Left renal cortex interstitium (tissue), 4 donors: Measurements from ENCODE around the gene PLD5. TPM values are rescaled to one million over a fixed set of nuclear protein-coding genes. Genes with fewer than 3 reads are reported as not detected.
"Not testable (repeated sequence)": the region's sequence is repeated elsewhere in the genome, so short reads cannot be mapped to it uniquely, and the experiment has no call there.

Experiments used
- DNase-seq, 4 donors: peaks; one replicate each; pipeline ENCODE4 v3.0.0-alpha.2; 2013; ENCODE audit warnings: low read depth in 4 of 4, low spot score in 2 of 4, missing footprints in 1 of 4
- polyA plus RNA-seq, 4 donors: library from polyadenylated mRNA; unstranded; fragments of 120-200 nt; gene quantifications; one replicate each; pipeline ENCODE4 v1.2.1, GENCODE V29; 2013; ENCODE audit not compliant: insufficient read length in 4 of 4

PLD5 gene
- polyA plus RNA-seq, 4 donors, result 0.96 to 1.5 (median 1.3) TPM

GRCh38 chr1:242506724-242507123 is 17.8 kb downstream of the PLD5 start:
- no peak for DNase-seq

GRCh38 chr1:242489545-242489944 is 35.0 kb downstream of the PLD5 start:
- DNase-seq, result no peak

GRCh38 chr1:242477944-242478343 is 46.6 kb downstream of the PLD5 start:
- DNase-seq, result no peak

- no peak for DNase-seq
Measured at GRCh38 chr1:242470774-242471173, 53.7 kb downstream of the PLD5 start.

GRCh38 chr1:242468784-242469183 is 55.7 kb downstream of the PLD5 start:
- DNase-seq, result no peak

GRCh38 chr1:242467556-242468145 is 56.8 kb downstream of the PLD5 start:
- no peak for DNase-seq

- no peak for DNase-seq
Measured at GRCh38 chr1:242462867-242463266, 61.6 kb downstream of the PLD5 start.

- not testable (repeated sequence) for DNase-seq
Measured at GRCh38 chr1:242459740-242460139, 64.8 kb downstream of the PLD5 start.

GRCh38 chr1:242456726-242457269 is 67.7 kb downstream of the PLD5 start:
- no peak for DNase-seq

- DNase-seq, result no peak
Measured at GRCh38 chr1:242455052-242455361, 69.5 kb downstream of the PLD5 start.

GRCh38 chr1:242454262-242455051 is 70.0 kb downstream of the PLD5 start:
- no peak for DNase-seq

GRCh38 chr1:242452573-242452972 is 71.9 kb downstream of the PLD5 start:
- DNase-seq, result no peak

GRCh38 chr1:242449661-242450060 is 74.8 kb downstream of the PLD5 start:
- no peak for DNase-seq

GRCh38 chr1:242448910-242449645 is 75.4 kb downstream of the PLD5 start:
- no peak for DNase-seq

GRCh38 chr1:242447689-242448088 is 76.8 kb downstream of the PLD5 start:
- no peak for DNase-seq

GRCh38 chr1:242440757-242441156 is 83.7 kb downstream of the PLD5 start:
- DNase-seq, result no peak

GRCh38 chr1:242435200-242435599 is 89.3 kb downstream of the PLD5 start:
- DNase-seq, result no peak

- DNase-seq, result no peak
Measured at GRCh38 chr1:242432491-242433095, 91.9 kb downstream of the PLD5 start.

- no peak for DNase-seq
Measured at GRCh38 chr1:242431786-242432185, 92.7 kb downstream of the PLD5 start.

- no peak for DNase-seq
Measured at GRCh38 chr1:242430956-242431355, 93.5 kb downstream of the PLD5 start.
